Measurements from ENCODE around the gene MAP4K5. TPM values are rescaled to one million over a fixed set of nuclear protein-coding genes. Genes with fewer than 3 reads are reported as not detected.

MAP4K5 gene
- total RNA-seq, 1 experiment from 2014 or later = 39.1 TPM

DNA sequence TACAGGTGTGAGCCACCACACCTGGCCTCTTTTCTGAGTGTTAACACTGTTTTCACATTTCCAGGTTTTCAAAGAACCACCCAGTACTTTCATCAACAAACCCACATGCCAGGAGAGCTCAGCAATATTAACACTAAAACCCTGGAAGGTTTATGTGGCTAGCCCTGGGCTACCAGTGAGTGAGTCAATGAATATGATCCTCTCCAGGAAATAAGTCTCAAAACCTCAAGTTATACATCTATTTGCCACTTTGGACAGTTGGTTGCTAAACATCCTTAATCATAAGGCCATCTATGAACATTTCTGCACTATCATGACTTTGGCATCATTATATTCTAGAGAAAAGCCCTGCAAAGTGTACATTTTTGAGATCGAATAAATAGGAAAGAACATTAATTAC is 129.4 kb downstream of the MAP4K5 start:
- Histone ChIP-seq H3K36me3 (ENCODE audit: control insufficient read depth in 1 of 2, insufficient read depth in 2 of 2, low read length in 2 of 2) (no peaks in the 10 kb centered on the region), H3K4me1 (ENCODE audit: control insufficient read depth in 1 of 2, insufficient read depth in 2 of 2, low read length in 2 of 2) (peaks cover 3 to 4% of the 10 kb centered on the region in 2 experiments; a peak in 2 of 4 replicates), H3K9me3 (ENCODE audit: control insufficient read depth in 1 of 2, insufficient read depth in 1 of 2, low read depth in 1 of 2, low read length in 2 of 2) (no peaks in the 10 kb centered on the region), H3K9ac (ENCODE audit: low read length) (no peak overlapping the region), H4K20me1 (ENCODE audit: insufficient read depth) (no peaks in the 10 kb centered on the region), H3K4me2 (ENCODE audit: low read length) (no peak overlapping the region), H3K4me3 (replicated peaks in 1 of 2; ENCODE audit: low read depth in 1 of 2, low read length in 2 of 2) (no peak overlapping the region), H2AFZ (ENCODE audit: low read depth, low read length, poor library complexity, severe bottlenecking) (no peak overlapping the region), H3K27me3 (ENCODE audit: insufficient read depth, low read length) (no peaks in the 10 kb centered on the region), H3K79me2 (ENCODE audit: insufficient read depth, low read length) (no peaks in the 10 kb centered on the region), H3K27ac (ENCODE audit: low read depth, low read length) (no peak overlapping the region), H3K9me2 (ENCODE audit: insufficient read depth) (no peaks in the 10 kb centered on the region)
- DNase-seq (ENCODE audit: low read depth, low spot score) = no peak
- ChIA-PET RAD21 (ENCODE audit: low non-redundant PET in 1 of 2, low total read pairs in 2 of 2, uncharacterized antibody in 2 of 2, unreplicated experiment in 2 of 2) (no interaction called here), CTCF (no interaction called here), POLR2A (no interaction called here)
- BruUV-seq (replicated peaks) = no TSS peak
- intact Hi-C loops (cut with micrococcal nuclease) = no loop called here
- ATAC-seq = no peak
- TF ChIP-seq SRF (IDR thresholded peaks at IDR 0.05; ENCODE audit: low read depth) (no peak), RAD21 (IDR thresholded peaks at IDR 0.05; ENCODE audit: low read depth) (no peak), YY1 (IDR thresholded peaks at IDR 0.05; ENCODE audit: extremely low read depth, insufficient replicate concordance, low read depth, low read length) (no peak), FOSL1 (IDR thresholded peaks at IDR 0.05; ENCODE audit: low read depth) (no peak), JUND (IDR thresholded peaks at IDR 0.05) (no peak), SIN3A (IDR thresholded peaks at IDR 0.05; ENCODE audit: low read depth) (no peak), EZH2phosphoT487 (IDR thresholded peaks at IDR 0.05; ENCODE audit: borderline replicate concordance) (no peak), EGR1 (IDR thresholded peaks at IDR 0.05; ENCODE audit: low read depth) (no peak), POLR2AphosphoS5 (IDR thresholded peaks at IDR 0.05; ENCODE audit: low read depth, low read length) (no peak), TCF7L2 (IDR thresholded peaks at IDR 0.05; ENCODE audit: borderline replicate concordance, extremely low read depth, insufficient read depth, insufficient read length) (no peak), CBX3 (IDR thresholded peaks at IDR 0.05; ENCODE audit: low read depth) (no peak), CEBPB (IDR thresholded peaks at IDR 0.05; ENCODE audit: low read depth) (no peak), ZNF274 (IDR thresholded peaks at IDR 0.05; ENCODE audit: low read depth, low read length) (no peak), ELF1 (IDR thresholded peaks at IDR 0.05; ENCODE audit: borderline replicate concordance, low read depth) (no peak)
- TF ChIP-seq, protein P1, sequence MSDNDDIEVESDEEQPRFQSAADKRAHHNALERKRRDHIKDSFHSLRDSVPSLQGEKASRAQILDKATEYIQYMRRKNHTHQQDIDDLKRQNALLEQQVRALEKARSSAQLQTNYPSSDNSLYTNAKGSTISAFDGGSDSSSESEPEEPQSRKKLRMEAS (IDR thresholded peaks at IDR 0.05) = no peak
- TF ChIP-seq, protein P2, sequence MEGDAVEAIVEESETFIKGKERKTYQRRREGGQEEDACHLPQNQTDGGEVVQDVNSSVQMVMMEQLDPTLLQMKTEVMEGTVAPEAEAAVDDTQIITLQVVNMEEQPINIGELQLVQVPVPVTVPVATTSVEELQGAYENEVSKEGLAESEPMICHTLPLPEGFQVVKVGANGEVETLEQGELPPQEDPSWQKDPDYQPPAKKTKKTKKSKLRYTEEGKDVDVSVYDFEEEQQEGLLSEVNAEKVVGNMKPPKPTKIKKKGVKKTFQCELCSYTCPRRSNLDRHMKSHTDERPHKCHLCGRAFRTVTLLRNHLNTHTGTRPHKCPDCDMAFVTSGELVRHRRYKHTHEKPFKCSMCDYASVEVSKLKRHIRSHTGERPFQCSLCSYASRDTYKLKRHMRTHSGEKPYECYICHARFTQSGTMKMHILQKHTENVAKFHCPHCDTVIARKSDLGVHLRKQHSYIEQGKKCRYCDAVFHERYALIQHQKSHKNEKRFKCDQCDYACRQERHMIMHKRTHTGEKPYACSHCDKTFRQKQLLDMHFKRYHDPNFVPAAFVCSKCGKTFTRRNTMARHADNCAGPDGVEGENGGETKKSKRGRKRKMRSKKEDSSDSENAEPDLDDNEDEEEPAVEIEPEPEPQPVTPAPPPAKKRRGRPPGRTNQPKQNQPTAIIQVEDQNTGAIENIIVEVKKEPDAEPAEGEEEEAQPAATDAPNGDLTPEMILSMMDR (IDR thresholded peaks at IDR 0.05 in 2 of 3, conservative IDR thresholded peaks at IDR 0.05 in 1 of 3; ENCODE audit: borderline replicate concordance in 1 of 3, insufficient read depth in 1 of 3, low read depth in 2 of 3, low read length in 2 of 3) = no peak
- TF ChIP-seq, protein P3, sequence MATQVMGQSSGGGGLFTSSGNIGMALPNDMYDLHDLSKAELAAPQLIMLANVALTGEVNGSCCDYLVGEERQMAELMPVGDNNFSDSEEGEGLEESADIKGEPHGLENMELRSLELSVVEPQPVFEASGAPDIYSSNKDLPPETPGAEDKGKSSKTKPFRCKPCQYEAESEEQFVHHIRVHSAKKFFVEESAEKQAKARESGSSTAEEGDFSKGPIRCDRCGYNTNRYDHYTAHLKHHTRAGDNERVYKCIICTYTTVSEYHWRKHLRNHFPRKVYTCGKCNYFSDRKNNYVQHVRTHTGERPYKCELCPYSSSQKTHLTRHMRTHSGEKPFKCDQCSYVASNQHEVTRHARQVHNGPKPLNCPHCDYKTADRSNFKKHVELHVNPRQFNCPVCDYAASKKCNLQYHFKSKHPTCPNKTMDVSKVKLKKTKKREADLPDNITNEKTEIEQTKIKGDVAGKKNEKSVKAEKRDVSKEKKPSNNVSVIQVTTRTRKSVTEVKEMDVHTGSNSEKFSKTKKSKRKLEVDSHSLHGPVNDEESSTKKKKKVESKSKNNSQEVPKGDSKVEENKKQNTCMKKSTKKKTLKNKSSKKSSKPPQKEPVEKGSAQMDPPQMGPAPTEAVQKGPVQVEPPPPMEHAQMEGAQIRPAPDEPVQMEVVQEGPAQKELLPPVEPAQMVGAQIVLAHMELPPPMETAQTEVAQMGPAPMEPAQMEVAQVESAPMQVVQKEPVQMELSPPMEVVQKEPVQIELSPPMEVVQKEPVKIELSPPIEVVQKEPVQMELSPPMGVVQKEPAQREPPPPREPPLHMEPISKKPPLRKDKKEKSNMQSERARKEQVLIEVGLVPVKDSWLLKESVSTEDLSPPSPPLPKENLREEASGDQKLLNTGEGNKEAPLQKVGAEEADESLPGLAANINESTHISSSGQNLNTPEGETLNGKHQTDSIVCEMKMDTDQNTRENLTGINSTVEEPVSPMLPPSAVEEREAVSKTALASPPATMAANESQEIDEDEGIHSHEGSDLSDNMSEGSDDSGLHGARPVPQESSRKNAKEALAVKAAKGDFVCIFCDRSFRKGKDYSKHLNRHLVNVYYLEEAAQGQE (IDR thresholded peaks at IDR 0.05; ENCODE audit: low read depth) = no peak
- TF ChIP-seq, protein P4, sequence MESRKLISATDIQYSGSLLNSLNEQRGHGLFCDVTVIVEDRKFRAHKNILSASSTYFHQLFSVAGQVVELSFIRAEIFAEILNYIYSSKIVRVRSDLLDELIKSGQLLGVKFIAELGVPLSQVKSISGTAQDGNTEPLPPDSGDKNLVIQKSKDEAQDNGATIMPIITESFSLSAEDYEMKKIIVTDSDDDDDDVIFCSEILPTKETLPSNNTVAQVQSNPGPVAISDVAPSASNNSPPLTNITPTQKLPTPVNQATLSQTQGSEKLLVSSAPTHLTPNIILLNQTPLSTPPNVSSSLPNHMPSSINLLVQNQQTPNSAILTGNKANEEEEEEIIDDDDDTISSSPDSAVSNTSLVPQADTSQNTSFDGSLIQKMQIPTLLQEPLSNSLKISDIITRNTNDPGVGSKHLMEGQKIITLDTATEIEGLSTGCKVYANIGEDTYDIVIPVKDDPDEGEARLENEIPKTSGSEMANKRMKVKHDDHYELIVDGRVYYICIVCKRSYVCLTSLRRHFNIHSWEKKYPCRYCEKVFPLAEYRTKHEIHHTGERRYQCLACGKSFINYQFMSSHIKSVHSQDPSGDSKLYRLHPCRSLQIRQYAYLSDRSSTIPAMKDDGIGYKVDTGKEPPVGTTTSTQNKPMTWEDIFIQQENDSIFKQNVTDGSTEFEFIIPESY (IDR thresholded peaks at IDR 0.05; ENCODE audit: extremely low read depth, insufficient replicate concordance, low read length) = no peak
- TF ChIP-seq, protein P5, sequence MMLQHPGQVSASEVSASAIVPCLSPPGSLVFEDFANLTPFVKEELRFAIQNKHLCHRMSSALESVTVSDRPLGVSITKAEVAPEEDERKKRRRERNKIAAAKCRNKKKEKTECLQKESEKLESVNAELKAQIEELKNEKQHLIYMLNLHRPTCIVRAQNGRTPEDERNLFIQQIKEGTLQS (IDR thresholded peaks at IDR 0.05) = no peak
